Stimulated activated CD4-positive, alpha-beta T cell treated with anti-CD3 and anti-CD28 coated beads, Interleukin-4, amount 100 ng/mL, for 4 hours (primary cell): ENCODE data around the gene STAT1.
"Not testable (repeated sequence)": the region's sequence is repeated elsewhere in the genome, so short reads cannot be mapped to it uniquely, and the experiment has no call there.

Source experiments
- DNase-seq, 2 experiments: peaks; one replicate each; pipeline ENCODE4 v3.0.0-alpha.2; 2020

The STAT1 gene

DNA sequence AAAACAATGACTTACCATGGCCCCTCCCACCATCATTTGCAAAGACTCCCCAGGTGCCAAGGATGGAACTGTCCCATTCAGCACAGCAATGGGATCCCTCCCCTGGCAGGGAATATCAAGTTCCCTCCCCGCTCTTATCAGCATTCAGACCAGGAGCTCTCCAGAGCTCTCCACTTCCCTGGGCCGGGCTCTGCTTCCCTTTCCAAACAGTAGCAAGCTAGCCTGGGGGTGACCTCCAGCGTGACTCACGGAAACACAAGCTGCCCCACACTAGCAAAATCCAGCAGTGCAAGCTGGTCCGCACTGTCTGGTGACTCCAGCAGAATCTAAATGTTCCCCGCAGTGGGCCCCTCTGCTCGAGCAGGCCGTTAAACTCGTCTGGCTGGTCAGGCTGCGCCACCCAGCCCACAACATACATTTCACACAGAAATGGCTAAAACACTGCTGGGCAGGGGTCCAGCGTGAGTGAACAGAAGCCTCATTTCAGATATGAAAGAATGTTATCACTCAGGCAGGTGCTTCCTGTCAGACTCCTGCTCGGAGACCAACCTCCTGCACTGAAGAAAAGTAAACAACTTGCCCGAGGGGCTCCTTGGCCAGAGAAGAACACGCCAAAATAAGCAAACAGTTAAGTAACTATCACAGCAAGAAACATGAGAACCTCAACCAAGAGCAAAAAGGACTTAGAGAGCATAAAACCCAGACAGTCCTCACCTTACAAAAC is 33.9 kb downstream of the STAT1 start:
- no peak for DNase-seq

DNA sequence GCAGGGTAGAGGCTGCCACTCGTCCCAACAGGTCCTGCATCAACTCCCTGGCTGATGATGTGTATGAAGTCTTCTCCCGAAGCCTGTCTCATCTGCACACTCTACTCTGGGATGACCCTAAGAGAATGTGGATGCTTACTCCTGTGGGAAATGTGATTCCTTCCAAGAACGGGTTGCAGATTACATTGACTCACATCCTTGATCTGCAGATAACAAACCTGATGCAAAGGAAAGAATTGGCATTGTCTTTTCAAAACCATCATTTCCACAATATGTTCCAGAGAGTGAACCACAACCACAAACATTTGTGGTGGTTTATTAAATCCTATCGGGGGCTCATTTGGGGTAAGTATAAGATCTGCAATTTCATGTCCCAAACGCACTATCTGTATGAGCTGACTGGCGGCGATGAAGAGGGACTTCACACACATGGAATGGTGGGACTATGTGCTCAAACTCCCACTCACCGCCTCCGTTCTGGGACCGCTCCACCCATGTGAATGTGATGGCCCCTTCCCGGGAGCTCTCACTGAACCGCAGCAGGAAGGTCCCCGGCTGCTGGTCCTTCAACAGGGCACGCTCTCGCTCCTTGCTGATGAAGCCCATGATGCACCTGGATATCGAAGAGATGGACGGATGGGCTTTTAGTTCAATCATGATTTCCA is 35.5 kb downstream of the STAT1 start:
- no peak for DNase-seq

DNA sequence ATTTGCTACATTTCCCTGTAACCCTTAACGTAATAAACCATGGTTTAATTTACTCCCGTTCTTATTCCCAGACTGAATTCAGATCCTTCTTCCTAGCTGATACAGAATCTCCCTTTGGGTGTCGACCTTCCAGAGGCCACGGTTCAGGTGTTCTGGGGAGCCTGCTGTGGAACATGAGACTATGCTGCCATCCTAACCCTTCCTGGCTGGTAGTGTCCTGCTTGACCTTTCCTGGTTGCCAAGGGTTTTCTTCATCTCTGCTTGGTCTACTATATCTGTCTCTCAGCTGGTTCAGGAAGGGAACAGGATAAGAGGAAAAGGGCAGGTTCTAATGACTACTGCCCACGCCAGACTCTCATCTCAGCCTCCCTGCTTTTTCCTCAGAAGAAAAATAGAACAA is 36.5 kb downstream of the STAT1 start:
- no peak for DNase-seq

DNA sequence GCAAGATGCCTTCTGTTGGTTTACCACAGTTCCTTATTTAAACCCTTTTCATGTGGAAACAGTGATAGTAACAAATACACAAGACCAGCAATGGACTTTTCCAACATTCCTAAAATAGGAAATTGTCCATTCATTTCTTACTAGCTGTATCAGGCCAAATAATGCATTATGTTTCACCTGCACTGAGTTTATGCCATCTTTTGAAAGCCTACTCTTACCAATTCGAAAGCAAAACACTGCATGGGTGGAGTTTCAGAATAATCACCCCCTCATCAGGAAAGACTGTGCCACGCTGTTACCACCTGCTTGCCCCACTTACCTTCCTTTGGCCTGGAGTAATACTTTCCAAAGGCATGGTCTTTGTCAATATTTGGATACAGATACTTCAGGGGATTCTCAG is 37.5 kb downstream of the STAT1 start:
- DNase-seq = no peak

DNA sequence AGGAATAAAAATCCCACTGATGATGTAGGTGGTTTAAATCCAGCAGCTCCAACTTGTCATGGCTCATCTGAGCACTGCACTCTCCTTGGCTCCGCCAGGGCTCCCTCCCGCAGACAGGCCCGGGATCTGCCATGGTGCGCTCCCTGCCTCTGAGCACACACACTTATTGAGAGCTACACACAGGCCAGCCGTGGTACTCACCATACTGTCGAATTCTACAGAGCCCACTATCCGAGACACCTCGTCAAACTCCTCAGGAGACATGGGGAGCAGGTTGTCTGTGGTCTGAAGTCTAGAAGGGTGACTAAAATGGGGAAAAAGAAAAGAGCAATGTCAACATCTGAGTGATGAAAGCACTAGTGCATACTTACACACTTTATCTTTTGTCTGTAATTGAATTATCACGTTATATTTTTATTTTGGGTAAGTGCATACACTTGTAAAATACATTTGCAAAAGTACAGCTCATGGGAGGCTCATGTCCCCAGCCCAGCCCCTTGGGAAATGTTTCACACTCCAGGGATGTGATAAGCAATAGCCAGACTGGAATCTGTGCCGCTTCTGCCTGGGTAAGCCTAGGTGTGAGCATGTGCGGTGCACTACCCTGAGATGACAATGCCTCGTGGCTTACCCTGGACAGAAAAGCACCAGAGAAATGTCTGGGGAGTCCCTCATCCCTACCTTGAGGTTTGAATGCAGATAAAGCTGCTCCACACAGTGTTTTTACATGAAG is 39.2 kb downstream of the STAT1 start:
- no peak for DNase-seq

GRCh38 chr2:190973726-190974628 is 40.0 kb downstream of the STAT1 start:
- DNase-seq = no peak

- no peak for DNase-seq
Observed at GRCh38 chr2:190973262-190973661, 40.7 kb downstream of the STAT1 start.

DNA sequence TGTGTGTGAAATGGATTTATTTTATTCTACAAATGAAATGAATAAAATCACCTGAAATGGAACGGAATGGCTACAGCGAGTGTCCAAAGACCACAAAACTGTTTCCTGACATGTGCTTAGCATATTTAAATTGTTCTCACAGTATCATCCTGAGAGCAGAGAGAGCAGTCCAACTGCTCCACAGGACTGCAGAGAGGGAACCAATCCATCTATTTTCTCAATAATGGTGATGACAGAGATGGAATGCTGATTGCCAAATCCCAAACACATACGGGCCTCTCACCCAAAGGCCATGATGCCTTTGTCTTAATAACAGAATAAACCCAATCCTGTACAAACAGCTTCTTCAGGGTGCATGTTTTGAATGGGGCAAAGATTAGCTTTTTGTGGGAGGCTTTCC is 41.1 kb downstream of the STAT1 start:
- DNase-seq = no peak

GRCh38 chr2:190972213-190972612 is 41.8 kb downstream of the STAT1 start:
- DNase-seq = no peak

DNA sequence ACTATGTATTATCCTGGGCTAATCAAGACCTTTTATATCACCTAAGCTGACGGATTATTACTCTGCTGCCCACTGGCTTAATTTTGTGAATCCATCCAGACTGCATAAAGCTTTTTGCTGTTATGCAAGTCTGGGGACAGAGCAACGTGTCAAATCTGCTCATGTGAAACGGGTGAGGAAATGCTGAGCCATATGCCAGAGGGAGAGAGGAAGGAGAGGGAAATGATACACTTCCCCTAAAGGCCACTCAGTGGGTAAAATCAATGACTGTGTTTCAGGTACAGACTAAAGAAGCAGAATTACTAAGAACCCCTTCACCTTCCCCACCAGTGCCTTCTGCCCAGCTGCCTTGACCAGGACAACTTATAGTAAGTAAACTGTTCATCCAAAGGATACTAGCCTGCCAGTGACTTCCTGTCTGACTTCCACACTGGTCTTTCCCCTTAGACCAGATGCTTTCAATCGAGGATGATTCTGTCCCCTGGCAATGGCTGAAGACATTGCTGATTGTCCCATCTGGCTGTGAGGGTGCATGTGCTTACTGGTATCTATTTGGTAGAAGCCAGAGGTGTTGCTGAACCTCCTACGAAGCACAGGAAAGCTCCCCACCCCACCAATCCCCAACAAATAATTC is 43.0 kb downstream of the STAT1 start:
- no peak for DNase-seq

DNA sequence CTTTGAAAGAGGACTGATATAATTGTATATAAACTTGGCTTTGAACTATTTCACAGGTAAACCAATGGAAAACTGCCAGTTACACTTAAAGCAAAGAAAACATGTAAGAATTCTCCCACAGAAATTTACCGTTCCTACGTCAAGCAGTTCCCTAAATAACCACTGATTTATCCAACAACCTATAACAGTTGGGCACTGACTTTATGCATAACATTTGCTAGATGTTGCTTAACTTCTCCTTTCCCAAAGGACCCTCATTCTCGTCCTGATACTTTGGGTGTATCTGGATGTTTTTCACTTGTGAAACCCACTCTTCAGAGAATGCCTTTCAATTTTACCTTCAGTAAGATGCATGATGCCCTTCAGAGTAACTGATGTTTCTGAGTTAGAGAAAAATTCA is 43.8 kb downstream of the STAT1 start:
- no peak for DNase-seq

- no peak for DNase-seq
Observed at GRCh38 chr2:190968522-190968921, 45.4 kb downstream of the STAT1 start.

GRCh38 chr2:190965580-190966222 is 48.3 kb downstream of the STAT1 start:
- no peak for DNase-seq

GRCh38 chr2:190964170-190964795 is 49.7 kb downstream of the STAT1 start:
- no peak for DNase-seq

DNA sequence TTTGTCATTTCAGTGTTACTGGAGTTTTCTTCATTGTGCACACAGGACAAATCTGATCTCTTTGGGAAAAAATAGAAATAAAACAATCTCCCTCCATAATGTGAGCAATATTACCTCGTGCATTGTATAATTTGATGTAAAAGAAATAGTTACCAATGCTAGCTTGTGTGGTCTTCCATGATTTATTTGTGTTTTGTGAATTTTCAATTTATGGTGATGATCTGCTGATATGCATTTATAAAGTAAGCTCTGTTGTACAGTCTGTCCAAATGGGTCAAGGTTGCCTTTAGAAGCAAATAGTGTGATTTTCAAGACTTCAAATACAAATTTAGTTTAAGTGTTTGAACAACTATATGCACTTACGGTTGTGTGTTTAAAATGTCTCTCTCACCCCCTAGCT is 50.9 kb downstream of the STAT1 start:
- no peak for DNase-seq

- DNase-seq = no peak
Observed at GRCh38 chr2:190961918-190962487, 52.0 kb downstream of the STAT1 start.

DNA sequence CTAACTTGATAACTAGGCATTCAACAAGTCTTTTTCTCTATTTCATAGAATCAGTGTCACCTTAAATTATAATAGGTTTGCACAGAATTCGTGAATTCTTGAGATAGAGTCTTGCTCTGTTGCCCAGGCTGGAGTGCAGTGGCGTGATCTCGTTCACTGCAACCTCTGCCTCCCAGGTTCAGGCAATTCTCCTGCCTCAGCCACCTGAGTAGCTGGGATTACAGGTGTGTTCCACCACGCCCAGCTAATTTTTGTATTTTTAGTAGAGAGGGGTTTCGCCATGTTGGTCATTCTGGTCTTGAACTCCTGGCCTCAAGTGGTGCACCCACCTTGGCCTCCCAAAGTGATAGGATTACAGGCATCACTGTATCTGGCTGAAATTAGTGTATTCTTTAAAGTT is 52.9 kb downstream of the STAT1 start:
- not testable (repeated sequence) for DNase-seq

DNA sequence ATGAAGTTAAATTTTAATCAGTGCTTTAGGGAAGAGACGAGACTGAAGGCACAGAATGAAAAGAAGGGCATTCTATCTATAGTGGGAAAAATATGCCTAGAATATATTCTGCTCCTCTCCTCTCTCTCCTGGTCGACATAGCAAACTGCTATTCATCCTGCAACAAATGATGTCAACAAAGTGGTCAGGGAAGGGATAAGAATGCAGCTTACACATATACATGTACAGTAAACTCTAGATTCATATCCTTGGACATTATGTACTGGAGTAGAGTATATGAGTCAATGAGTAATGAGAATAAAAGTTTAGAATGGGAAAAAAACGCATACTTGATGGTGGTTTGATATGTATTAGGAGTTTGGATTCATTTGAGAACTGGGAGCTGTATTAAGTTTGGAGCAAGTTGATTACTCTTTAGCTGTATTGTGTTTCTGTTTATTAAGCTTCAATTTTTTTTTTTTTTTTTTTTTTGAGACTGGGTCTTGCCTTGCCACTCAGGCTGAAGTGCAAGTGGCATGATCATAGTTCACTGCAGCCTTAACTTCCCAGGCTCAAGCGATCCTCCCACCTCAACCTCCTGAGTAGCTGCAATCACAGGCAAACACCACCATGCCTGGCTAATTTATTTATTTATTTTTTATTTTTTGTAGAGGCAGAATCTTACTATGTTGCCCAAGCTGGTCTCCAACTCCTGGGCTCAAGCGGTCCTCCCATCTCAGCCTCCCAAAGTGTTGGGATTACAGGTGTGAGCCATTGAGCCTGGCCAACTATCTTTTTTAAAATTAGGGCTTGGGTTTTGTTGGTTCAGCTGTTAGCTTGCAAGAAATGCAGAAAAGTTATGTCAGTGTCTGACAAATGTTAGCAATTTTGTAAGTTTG is 53.8 kb downstream of the STAT1 start:
- DNase-seq = no peak

DNA sequence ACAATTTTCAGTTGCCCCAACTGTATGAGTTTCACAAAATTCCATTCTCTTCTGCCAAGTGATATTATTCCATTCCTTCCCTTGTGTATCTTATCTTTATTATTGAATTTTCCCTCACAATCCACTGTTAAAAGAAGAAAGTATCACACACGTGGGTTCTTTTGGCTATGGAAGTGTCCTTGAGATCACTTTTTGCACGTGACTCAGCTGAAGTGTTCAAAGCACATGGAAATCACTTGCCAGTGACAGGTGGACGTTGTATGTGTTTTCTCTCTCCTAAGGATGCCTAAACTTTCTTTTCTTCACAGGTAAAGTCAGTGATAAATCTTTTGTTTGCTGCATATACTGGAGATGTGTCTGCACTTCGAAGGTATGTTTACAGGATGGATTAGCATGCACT is 60.7 kb downstream of the STAT1 start:
- DNase-seq = no peak

GRCh38 chr2:190950566-190950991 is 63.4 kb downstream of the STAT1 start:
- DNase-seq = no peak
